GM19043 (cell line): ENCODE data around the gene MYO3B.
"Not testable (repeated sequence)": the region's sequence is repeated elsewhere in the genome, so short reads cannot be mapped to it uniquely, and the experiment has no call there.

Experiments used
- ATAC-seq: cut with Tn5 transposase; IDR thresholded peaks from one replicate; pipeline ENCODE4 v1.9.1; 2021; ENCODE audit warnings: low read depth; ENCODE audit not compliant: unreplicated experiment

MYO3B gene

GRCh38 chr2:170455617-170456426, 277.9 kb downstream of the MYO3B start:
- ATAC-seq, result peak; percentile 66

- ATAC-seq, result no peak
Measured at GRCh38 chr2:170456914-170457313, 279.0 kb downstream of the MYO3B start.

DNA sequence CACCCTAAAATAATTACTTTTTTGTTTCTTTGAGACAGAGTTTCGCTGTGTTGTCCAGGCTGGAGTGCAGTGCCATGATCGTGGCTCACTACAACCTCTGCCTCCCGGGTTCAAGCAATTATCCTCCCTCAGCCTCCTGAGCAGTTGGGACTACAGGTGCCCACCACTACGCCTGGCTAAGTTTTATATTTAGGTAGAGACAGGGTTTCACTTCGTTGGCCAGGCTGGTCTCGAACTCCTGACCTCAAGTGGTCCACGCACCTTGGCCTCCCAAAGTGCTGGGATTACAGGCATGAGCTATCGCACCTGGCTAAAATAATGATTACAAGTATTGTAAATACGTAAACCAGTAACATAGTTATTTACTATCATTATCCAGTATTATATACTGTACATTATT, 279.8 kb downstream of the MYO3B start:
- no peak for ATAC-seq

DNA sequence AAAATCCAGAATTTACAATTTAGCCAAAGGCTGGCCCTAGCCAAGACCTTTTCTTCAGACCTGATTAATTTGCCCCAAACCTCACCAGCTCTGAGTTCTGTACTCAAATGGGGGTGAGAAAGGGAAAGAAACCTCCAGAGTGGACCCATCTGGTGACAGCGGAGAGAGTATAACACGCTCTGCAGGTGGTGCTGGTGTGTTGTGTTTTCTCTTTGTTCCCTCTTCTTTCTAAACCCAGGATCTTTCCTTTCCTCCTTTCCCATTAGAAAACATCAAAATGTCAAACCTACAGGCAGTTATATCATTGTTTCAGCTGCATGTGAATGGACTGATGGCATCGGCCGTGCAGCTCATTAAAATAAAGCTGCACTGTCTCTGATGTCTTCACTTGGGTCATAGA, 283.9 kb downstream of the MYO3B start:
- no peak for ATAC-seq

DNA sequence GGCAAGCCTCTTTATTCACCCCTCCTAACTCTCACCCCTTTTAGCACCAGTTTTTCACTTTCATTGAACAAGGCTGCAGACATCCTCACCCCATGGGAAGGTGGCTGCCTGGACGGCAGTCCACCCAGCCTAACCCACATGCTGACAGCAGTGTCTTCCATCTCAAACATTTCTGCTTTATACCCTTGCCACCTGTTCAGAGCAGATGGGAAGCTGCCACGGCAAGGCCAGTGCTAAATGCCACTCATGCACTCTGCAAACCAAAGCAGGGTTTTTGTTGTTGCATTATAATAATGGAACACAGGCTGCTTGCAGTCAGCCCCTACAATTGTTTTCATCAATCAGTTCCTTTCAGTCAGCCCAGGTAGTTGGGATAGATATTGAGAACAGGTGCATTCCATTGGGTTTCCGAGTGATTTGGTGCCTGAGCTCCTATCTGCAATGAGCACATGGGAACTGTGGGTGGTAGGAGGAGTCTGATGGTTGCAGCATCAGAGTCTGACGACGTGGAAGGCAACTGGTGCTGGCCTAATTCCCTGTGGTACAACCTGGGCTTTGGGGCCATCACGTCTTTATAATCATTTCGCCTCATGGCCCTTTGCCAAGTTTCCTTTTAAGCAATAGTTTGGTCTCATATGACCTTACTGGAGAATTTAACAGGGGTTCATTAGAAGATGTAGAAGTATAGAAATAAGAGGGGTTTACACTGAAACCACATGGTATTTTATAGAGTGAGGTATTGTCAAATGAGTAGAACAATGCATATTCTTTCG, 284.7 kb downstream of the MYO3B start:
- no peak for ATAC-seq

- no peak for ATAC-seq
Measured at GRCh38 chr2:170463206-170463537, 285.2 kb downstream of the MYO3B start.

- no peak for ATAC-seq
Measured at GRCh38 chr2:170464268-170464667, 286.3 kb downstream of the MYO3B start.

DNA sequence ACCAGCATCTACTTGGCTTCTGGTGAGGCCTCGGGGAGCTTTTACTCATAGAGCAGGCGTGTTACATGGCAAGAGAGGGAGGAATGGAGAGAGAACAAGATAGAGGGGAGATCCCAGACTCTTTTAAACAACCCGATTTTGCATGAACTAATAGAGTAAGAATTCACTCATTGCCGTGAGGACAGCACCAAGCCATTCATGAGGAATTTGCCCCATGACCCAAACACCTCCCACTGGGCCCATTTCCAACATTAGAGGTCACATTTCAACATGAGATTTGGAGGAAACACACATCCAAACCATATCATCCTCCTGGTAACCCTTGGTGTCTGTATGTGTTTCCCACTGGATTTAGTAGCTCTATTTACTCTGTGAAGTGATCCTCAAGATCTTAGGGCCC, 287.3 kb downstream of the MYO3B start:
- ATAC-seq, result no peak

DNA sequence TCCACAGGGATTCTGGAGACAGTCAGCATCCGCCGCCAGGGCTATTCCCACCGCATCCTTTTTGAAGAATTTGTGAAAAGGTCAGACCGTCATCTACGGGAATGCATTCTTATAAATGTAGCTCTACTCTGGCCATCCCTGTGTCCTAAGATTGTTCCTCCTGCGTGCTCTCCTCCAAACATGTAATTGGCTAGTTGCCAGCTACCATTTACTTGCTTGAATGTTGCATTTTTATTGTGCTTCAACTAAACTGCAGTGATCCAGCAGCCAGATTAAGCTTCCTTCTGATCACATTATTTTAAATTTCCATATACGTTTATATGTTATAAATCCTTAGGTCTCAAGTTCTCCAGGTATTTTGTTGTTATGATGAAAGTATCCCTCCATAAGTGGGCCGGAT, 288.7 kb downstream of the MYO3B start:
- ATAC-seq, result no peak

DNA sequence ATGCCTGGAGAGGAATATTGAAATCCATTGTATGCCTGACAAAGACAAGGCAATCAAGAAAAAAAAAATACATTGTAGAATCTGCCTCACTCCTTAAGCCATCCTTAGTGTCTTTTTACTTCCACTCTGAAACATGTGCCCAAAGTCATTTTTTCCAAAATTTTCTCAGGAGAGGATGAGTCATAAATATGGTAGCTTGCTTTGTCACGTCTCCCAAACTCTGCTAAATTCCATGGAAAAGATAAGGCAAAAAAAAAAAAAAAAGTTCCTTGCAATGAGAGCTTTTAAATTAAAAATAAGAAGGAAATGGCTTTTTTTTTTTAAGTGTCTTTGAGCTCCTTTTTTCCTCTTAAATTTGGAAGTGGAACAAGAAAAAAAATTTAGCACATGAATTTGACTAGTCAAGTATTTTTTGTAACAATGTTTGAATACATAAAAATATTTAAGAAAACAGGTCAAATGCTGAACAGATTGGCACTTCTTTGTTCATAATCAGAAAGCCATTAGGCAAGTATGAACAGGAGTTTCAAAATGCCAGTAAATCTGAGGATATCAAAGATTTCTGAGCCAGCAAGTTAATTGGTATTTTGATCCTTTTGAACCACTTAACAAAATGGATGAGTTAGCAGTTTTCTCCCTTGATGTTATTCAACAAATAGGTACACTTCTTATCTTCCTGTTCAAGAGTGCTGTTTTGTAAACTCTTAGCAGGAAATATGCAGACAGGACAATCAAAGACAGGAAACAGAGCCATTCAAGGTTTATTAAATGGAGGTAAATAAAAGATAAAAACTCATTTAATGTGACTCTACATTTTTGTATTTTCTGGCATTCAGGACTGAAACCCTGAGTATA, 289.8 kb downstream of the MYO3B start:
- ATAC-seq, result no peak

DNA sequence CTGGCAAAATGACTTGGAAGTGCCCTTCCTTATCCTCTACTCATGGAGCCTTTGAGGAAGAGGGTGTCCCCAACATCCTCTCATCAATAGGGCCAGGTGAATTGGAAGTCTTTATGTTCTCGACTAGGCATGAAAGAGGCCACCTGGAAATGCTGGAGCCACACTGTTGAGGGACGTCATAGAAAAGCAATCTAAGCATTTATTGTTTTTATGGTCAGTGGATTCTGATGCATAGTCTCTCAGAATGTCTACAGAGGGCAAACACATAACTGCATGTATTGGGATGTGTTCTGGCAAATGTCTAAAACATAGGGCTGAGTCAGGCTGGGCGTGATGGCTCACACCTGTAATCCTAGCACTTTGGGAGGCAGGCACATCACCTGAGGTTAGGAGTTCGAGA, 290.6 kb downstream of the MYO3B start:
- no peak for ATAC-seq

DNA sequence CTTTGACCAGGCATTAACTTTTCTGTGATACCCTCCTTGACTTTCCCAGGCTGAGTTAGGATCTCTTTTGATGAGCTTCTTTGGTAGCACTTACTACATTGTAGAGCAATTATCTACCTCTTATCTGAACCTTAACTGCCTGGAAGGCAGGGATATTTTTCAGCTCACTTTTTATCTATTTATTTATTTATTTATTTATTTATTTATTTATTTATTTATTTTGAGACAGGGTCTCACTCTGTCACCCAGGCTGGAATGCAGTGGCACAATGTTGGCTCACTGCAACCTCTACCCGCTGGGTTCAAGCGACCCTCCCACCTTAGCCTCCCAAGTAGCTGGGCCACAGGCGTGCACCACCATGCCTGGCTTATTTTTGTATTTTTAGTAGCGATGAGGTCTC, 294.6 kb downstream of the MYO3B start:
- not testable (repeated sequence) for ATAC-seq

- ATAC-seq, result no peak
Measured at GRCh38 chr2:170475878-170476277, 297.9 kb downstream of the MYO3B start.

DNA sequence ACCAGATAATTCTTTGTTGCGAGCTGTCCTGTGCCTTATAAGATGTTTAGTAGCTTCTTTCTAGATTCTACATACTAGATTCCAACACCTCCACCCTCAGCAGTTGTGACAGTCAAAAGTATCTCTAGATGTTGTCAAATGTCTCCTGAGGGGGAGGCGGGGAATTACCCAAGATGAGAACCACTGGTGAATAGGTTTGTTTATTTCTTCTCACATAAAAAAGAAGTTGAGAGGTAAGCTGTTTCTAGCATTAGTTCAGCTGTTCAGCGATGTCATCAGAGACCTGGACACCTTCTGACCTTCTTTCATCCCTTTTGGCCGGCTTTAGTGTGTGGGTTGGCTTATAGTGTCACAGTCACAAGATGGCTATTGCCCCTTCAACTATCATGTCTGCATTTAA, 299.7 kb downstream of the MYO3B start:
- ATAC-seq, result no peak

GRCh38 chr2:170481201-170481600, 303.3 kb downstream of the MYO3B start:
- ATAC-seq, result no peak

DNA sequence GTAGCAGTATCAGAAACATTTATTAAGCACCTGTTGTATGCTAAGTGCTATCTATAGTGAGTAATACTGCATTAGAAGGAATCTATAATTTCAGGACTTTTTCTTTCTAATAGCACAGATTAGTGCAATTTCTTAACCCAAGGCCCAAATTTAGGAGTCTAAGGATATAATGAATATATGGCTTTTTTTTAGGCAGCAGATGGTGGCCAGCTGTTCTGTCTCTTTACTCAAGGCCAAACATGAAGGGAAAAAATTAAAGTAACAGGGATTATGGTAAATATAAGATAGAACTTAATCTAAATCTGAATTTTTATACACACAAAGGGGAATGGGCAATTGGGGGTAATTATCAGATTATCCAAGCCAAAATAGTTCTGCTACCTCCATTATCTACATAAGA, 306.6 kb downstream of the MYO3B start:
- ATAC-seq, result no peak

DNA sequence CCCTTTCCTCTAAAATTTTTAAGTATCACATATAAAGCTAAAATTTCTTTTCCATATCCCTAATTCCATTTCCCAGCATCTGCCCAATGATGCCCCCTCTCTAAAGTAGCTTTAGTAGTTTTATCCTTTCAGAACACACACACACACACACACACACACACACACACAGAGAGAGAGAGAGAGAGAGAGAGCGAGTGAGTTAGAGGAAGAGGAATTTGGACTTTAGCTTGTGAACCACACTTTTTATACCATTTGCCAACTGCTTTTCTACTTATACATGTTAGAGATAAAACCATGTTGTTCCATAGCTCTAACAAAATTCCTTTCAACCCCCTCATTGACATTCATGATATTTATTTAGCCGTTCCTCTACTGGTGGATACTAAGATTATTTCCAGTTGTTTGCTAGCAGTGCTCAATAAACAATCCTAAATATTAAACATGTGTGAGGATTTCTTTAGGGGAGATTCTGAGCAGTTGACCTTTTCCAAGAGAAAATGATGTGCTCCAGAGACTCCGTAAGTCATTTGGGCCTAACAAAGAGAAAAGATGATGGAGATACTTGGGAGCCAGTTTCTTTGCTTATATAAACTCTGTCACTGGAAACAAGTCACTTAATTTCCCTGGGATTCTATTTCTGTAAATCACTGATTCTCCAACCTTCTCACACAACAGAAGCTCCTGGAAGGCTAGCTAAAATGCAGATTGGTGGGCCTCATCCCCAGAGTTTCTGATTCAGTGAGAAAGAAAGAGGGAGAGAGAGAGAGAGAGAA, 307.5 kb downstream of the MYO3B start:
- no peak for ATAC-seq

DNA sequence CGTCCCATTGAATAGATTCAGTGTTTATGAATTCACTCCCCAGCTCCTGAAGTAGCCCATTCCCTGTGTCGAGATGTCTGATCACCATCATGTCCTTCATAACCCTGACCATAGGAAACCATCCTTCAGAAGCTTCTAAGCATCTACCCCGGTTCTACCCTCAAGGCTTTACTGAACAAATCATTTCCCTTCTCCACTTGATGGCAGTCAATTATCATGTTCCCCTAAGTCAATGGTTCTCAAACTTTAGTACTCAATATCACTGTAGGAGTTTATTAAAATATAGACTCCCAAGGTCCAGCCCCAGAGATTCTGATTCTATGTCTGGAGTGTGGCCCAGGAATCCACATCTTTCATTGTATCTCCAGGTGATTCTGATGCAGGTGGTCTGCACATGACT, 308.8 kb downstream of the MYO3B start:
- ATAC-seq, result no peak

GRCh38 chr2:170488807-170489206, 310.9 kb downstream of the MYO3B start:
- ATAC-seq, result no peak

- no peak for ATAC-seq
Measured at GRCh38 chr2:170492010-170492409, 314.1 kb downstream of the MYO3B start.
